COR-L47 (cell line): ENCODE data around the gene SORCS1.

ENCODE experiments used
- DNase-seq: peaks from one replicate; lab custom pipeline; 2025; lab: John Stamatoyannopoulos, UW

The SORCS1 gene

GRCh38 chr10:106992055-106992454, 172.5 kb downstream of the SORCS1 start:
- no peak for DNase-seq

- no peak for DNase-seq
These were observed 173.4 kb downstream of the SORCS1 start for GRCh38 chr10:106991091-106991490.

GRCh38 chr10:106987362-106987761, 177.1 kb downstream of the SORCS1 start:
- no peak for DNase-seq

- DNase-seq: no peak
These were observed 182.2 kb downstream of the SORCS1 start for GRCh38 chr10:106982268-106982667.

- DNase-seq: no peak
These were observed 182.9 kb downstream of the SORCS1 start for GRCh38 chr10:106981452-106982075.

- DNase-seq: no peak
These were observed 183.7 kb downstream of the SORCS1 start for GRCh38 chr10:106980495-106981451.

- DNase-seq: no peak
These were observed 185.8 kb downstream of the SORCS1 start for GRCh38 chr10:106978756-106979155.

- DNase-seq: no peak
These were observed 190.8 kb downstream of the SORCS1 start for GRCh38 chr10:106973716-106974115.

GRCh38 chr10:106973288-106973687, 191.2 kb downstream of the SORCS1 start:
- no peak for DNase-seq

- DNase-seq: no peak
These were observed 192.1 kb downstream of the SORCS1 start for GRCh38 chr10:106972381-106972780.

GRCh38 chr10:106971411-106971831, 193.1 kb downstream of the SORCS1 start:
- DNase-seq: no peak

- DNase-seq: no peak
These were observed 197.1 kb downstream of the SORCS1 start for GRCh38 chr10:106967452-106967851.

- no peak for DNase-seq
These were observed 203.7 kb downstream of the SORCS1 start for GRCh38 chr10:106960812-106961211.

GRCh38 chr10:106959521-106959920, 205.0 kb downstream of the SORCS1 start:
- no peak for DNase-seq

GRCh38 chr10:106958589-106959361, 205.7 kb downstream of the SORCS1 start:
- no peak for DNase-seq

GRCh38 chr10:106957823-106958588, 206.5 kb downstream of the SORCS1 start:
- no peak for DNase-seq

- DNase-seq: no peak
These were observed 208.1 kb downstream of the SORCS1 start for GRCh38 chr10:106956216-106956915.

- no peak for DNase-seq
These were observed 209.4 kb downstream of the SORCS1 start for GRCh38 chr10:106955133-106955532.

GRCh38 chr10:106952033-106952432, 212.5 kb downstream of the SORCS1 start:
- no peak for DNase-seq

GRCh38 chr10:106949680-106950478, 214.6 kb downstream of the SORCS1 start:
- DNase-seq: no peak
